ENCODE measurements around the gene PPP2R5C.

The PPP2R5C gene

DNA sequence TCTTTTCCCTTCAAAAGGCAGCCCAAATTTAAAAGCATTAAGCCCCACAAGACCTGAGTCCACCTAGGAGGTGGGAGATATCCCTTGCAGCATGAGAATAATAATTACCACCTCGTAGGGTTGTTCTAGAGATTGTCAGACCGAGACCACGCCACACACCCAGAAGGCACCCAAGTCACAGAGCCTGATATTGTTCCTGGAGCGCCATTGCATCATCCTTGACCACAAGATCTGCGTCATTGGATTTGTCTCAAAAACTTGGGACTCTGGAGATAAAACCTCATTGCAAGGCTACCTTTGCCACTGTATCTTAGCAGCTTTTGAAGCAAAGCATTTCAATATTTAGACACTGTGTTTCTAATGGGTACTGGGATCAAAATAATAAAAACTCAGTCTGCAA lies 29.4 kb upstream of the PPP2R5C start:
- Histone ChIP-seq H3K9ac (ENCODE audit: insufficient read length) (no peak overlapping the region), H3K27ac (no peak overlapping the region), H3K4me3 (no peak overlapping the region), H3K36me3 (ENCODE audit: insufficient read depth, low read length) (no peaks in the 10 kb centered on the region), H3K9me3 (ENCODE audit: low read depth, low read length) (no peaks in the 10 kb centered on the region)
- TF ChIP-seq POLR2AphosphoS5 (IDR thresholded peaks at IDR 0.05; ENCODE audit: borderline replicate concordance, low read depth, low read length), result no peak
- TF ChIP-seq EZH2 (IDR thresholded peaks at IDR 0.05), result no peak
- TF ChIP-seq FOXP2 (optimal IDR thresholded peaks at IDR 0.05; ENCODE audit: control extremely low read depth, extremely low read length, insufficient read depth), result no peak
- no peak for DNase-seq (ENCODE audit: low read depth, low spot score)

DNA sequence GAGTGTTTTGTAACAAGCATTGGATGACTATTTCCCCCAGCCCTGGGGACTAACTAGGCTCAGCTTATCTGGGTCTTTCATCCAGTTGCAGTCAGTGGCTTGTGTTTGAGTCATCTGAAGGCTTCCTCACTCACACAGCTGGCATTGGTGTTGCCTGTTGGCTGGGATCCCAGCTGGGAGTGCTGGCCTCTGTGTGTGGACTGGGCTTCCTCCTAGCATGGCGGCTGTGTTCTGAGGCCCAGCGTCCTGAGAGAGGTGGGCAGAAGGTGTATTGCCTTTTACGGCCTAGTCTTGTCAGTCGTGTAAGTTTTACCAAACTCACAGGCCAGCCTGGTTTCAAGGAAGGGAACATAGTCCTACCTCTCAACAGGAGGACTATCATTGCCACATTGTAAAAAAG lies 28.3 kb upstream of the PPP2R5C start:
- no peak for DNase-seq (ENCODE audit: low read depth, low spot score)
- H3K27ac ChIP-seq, result no peak overlapping the region
- H3K36me3 ChIP-seq (ENCODE audit: insufficient read depth, low read length), result no peaks in the 10 kb centered on the region
- no peak overlapping the region for H3K9ac ChIP-seq (ENCODE audit: insufficient read length)
- H3K4me3 ChIP-seq, result no peak overlapping the region
- H3K9me3 ChIP-seq (ENCODE audit: low read depth, low read length), result no peaks in the 10 kb centered on the region
- TF ChIP-seq EZH2 (IDR thresholded peaks at IDR 0.05) (no peak), FOXP2 (optimal IDR thresholded peaks at IDR 0.05; ENCODE audit: control extremely low read depth, extremely low read length, insufficient read depth) (no peak), POLR2AphosphoS5 (IDR thresholded peaks at IDR 0.05; ENCODE audit: borderline replicate concordance, low read depth, low read length) (no peak)

DNA sequence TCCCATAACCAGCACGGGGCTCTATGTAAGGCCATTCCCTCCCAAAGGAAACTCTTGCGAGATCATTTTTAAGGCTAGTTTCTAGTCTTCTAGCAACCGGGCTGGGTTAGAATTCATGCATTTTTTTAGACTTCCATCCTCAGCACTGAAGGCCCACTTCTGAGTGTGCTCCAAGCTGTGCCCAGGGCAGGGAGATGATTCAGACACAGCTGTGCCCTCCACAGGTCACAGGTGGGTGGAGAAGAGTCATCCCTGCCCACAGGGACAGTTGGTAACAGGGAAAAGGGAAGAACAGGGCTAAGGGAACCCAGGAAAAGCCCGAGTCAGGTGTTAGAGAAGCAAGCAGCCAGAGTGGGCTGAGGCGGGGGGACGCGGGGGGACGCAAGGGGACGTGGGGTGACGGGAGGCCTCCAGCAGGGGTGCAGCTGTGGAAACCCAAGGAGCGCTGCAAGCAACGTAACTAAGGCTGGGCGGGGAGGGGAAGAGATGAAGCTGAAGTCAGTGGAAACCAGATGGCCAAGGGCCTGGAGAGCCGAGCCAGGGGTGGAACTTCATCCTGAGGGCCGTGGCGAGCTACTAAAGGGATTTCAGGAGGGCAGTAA lies 27.2 kb upstream of the PPP2R5C start:
- Histone ChIP-seq H3K27ac (no peak overlapping the region), H3K4me3 (no peak overlapping the region), H3K36me3 (ENCODE audit: insufficient read depth, low read length) (no peaks in the 10 kb centered on the region), H3K9ac (ENCODE audit: insufficient read length) (no peak overlapping the region), H3K9me3 (ENCODE audit: low read depth, low read length) (no peaks in the 10 kb centered on the region)
- no peak for DNase-seq (ENCODE audit: low read depth, low spot score)
- TF ChIP-seq FOXP2 (optimal IDR thresholded peaks at IDR 0.05; ENCODE audit: control extremely low read depth, extremely low read length, insufficient read depth), result no peak
- no peak for TF ChIP-seq POLR2AphosphoS5 (IDR thresholded peaks at IDR 0.05; ENCODE audit: borderline replicate concordance, low read depth, low read length)

DNA sequence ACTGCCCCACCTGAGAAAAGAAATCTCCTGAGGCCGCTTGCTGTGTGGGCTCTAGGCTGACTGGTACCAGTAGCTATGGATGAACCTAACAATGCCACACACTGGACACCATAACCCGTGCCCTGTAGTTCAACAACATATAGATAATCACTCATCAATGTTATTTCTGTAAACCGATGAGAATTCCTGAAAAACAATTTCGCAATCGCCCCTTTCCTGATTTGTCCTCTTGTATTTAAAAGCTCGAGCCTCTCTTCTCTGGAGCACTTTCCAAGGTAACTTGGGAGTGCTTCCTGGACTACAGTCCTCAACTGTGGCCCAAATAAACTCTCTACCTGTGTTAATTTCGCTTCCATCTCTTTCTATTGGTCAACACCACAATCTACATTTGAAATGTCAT lies 26.1 kb upstream of the PPP2R5C start:
- no peak for DNase-seq (ENCODE audit: low read depth, low spot score)
- H3K27ac ChIP-seq, result no peak overlapping the region
- TF ChIP-seq EZH2 (IDR thresholded peaks at IDR 0.05) (no peak), POLR2AphosphoS5 (IDR thresholded peaks at IDR 0.05; ENCODE audit: borderline replicate concordance, low read depth, low read length) (no peak)
- H3K9me3 ChIP-seq (ENCODE audit: low read depth, low read length), result no peaks in the 10 kb centered on the region
- no peak overlapping the region for H3K4me3 ChIP-seq
- no peak overlapping the region for H3K9ac ChIP-seq (ENCODE audit: insufficient read length)
- H3K36me3 ChIP-seq (ENCODE audit: insufficient read depth, low read length), result no peaks in the 10 kb centered on the region

DNA sequence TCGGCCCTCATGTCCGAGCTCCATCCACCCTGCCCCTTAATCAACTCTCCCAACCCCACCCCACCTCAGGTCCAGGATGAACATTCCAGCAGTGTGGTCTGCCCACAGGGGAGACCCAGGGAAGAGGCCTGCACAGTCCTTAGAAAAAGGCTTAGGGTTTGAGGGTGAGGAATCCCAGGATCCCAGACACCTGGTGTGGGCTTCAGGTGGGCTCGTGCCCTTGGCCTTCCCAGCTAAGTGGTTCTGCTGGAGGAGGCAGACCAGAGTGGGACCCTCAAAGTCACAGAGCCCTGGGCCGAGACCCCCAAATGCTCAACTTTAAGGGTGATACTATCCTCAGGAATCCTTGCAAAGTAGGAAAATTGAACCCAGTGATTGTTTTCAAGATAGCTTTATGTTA lies 25.4 kb upstream of the PPP2R5C start:
- Histone ChIP-seq H3K4me3 (no peak overlapping the region), H3K27ac (no peak overlapping the region), H3K36me3 (ENCODE audit: insufficient read depth, low read length) (no peaks in the 10 kb centered on the region), H3K9me3 (ENCODE audit: low read depth, low read length) (no peaks in the 10 kb centered on the region), H3K9ac (ENCODE audit: insufficient read length) (no peak overlapping the region)
- DNase-seq (ENCODE audit: low read depth, low spot score), result no peak
- TF ChIP-seq POLR2AphosphoS5 (IDR thresholded peaks at IDR 0.05; ENCODE audit: borderline replicate concordance, low read depth, low read length) (no peak), EZH2 (IDR thresholded peaks at IDR 0.05) (no peak), FOXP2 (optimal IDR thresholded peaks at IDR 0.05; ENCODE audit: control extremely low read depth, extremely low read length, insufficient read depth) (no peak)

DNA sequence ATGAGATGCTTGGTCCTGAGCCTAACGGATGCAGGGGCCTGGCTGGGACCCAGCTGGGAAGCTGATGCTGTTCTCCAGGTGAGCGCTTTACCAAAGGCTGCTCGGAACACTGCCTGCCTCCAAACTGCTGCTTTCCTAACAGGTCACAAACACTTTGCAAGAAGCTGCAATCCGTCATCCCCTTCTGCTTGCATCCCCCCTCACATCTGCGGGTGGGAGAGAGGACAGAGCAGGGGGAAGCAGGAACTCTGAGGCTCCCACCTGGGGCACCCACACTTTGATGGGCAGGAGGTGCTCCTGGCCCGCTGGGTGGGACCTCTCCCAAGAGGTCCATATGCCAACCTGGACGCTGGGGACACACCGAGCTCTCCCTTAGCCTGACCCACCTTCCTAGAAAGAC lies 24.9 kb upstream of the PPP2R5C start:
- DNase-seq (ENCODE audit: low read depth, low spot score), result no peak
- Histone ChIP-seq H3K36me3 (ENCODE audit: insufficient read depth, low read length) (no peaks in the 10 kb centered on the region), H3K9ac (ENCODE audit: insufficient read length) (no peak overlapping the region), H3K4me3 (no peak overlapping the region), H3K27ac (no peak overlapping the region), H3K9me3 (ENCODE audit: low read depth, low read length) (no peaks in the 10 kb centered on the region)
- no peak for TF ChIP-seq EZH2 (IDR thresholded peaks at IDR 0.05)
- no peak for TF ChIP-seq POLR2AphosphoS5 (IDR thresholded peaks at IDR 0.05; ENCODE audit: borderline replicate concordance, low read depth, low read length)
- TF ChIP-seq FOXP2 (optimal IDR thresholded peaks at IDR 0.05; ENCODE audit: control extremely low read depth, extremely low read length, insufficient read depth), result no peak

DNA sequence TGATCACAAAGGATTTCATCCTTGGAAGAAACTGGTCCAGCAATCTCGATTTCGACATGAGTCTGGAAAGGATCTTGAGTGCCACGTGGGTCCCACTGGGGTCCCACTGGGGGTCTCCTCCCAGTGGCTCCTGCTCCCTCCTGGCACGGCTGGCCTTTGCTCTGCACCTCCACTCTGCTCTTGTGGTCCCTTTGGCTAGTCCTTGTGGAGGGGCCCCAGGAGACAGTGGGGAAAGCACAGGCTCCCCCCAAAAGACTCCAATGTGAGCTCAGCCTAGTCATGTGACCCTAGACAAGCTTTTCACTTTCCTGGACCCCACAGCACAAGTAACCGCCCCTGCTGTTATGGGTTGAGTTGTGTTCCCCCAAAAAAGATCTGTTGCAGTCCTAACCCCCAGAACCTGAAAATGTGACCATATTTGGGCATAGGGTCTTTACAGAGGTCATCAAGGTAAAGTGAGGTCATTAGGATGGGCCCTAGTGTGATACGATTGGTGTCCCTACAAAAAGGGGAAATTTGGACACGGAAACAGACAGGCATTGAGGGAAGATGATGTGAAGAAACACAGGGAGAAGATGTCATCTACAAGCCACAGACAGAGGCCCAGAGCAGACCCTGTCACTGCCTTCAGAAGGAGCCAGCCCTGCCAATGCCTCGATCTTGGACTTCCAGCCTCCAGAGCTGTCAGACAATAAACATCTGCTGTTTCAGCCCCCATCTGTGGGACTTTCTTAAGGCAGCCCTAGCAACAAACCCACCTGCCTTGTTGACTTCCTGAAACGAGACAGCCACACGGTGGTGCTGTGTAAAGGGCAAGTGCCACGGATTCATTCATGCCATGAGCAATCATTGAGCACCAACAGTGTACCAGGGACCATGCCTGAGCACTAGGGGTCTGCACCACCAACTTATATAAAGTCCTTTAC lies 23.8 kb upstream of the PPP2R5C start:
- Histone ChIP-seq H3K36me3 (ENCODE audit: insufficient read depth, low read length) (no peaks in the 10 kb centered on the region), H3K27ac (no peak overlapping the region), H3K4me3 (no peak overlapping the region), H3K9me3 (ENCODE audit: low read depth, low read length) (no peaks in the 10 kb centered on the region), H3K9ac (ENCODE audit: insufficient read length) (no peak overlapping the region)
- DNase-seq (ENCODE audit: low read depth, low spot score), result no peak
- TF ChIP-seq POLR2AphosphoS5 (IDR thresholded peaks at IDR 0.05; ENCODE audit: borderline replicate concordance, low read depth, low read length) (no peak), EZH2 (IDR thresholded peaks at IDR 0.05) (no peak), FOXP2 (optimal IDR thresholded peaks at IDR 0.05; ENCODE audit: control extremely low read depth, extremely low read length, insufficient read depth) (no peak)

DNA sequence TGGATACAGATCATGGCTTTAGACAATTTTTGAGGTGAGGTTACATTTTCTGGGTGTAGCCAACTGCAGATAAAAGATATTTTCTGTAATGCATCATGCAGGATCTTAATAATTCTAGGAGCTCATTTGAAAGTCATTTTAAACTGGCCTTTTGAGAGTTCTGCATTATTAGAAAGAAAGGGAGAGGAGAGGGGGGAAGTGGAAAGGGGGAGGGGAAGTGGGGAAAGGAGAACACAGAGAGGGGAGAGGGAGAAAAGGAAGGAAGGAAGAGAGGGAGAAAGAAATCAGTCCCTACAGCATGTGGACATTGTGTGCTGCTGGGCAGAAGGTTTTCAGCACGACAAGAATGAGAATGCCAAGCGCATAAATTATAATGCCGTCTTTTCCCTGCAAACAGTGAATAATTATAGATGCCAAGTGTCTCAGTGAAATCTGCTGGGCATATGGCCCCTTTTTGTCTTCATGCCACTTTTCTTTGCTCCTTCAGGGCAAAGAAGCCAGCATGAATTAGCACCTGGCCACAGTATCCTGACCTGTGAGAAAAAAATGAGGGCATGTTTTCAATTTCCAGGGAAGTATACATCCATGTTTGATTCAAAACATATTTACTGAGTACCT lies 22.7 kb upstream of the PPP2R5C start:
- Histone ChIP-seq H3K9ac (ENCODE audit: insufficient read length) (no peak overlapping the region), H3K4me3 (no peak overlapping the region), H3K9me3 (ENCODE audit: low read depth, low read length) (no peaks in the 10 kb centered on the region), H3K36me3 (ENCODE audit: insufficient read depth, low read length) (no peaks in the 10 kb centered on the region), H3K27ac (no peak overlapping the region)
- no peak for DNase-seq (ENCODE audit: low read depth, low spot score)
- no peak for TF ChIP-seq FOXP2 (optimal IDR thresholded peaks at IDR 0.05; ENCODE audit: control extremely low read depth, extremely low read length, insufficient read depth)
- no peak for TF ChIP-seq POLR2AphosphoS5 (IDR thresholded peaks at IDR 0.05; ENCODE audit: borderline replicate concordance, low read depth, low read length)
- no peak for TF ChIP-seq EZH2 (IDR thresholded peaks at IDR 0.05)

All from SK-N-MC (cell line).